Stimulated activated CD8-positive, alpha-beta memory T cell treated with anti-CD3 and anti-CD28 coated beads, Interleukin-7, amount 100 ng/mL, for 48 hours (primary cell): ENCODE results near the gene RBMS1.

ENCODE experiments used
- DNase-seq, 2 donors: peaks; one replicate each; pipeline ENCODE4 v3.0.0-alpha.2; 2020; ENCODE audit warnings: low read depth in 1 of 2; ENCODE audit errors: extremely low read depth in 1 of 2

RBMS1 gene

DNA sequence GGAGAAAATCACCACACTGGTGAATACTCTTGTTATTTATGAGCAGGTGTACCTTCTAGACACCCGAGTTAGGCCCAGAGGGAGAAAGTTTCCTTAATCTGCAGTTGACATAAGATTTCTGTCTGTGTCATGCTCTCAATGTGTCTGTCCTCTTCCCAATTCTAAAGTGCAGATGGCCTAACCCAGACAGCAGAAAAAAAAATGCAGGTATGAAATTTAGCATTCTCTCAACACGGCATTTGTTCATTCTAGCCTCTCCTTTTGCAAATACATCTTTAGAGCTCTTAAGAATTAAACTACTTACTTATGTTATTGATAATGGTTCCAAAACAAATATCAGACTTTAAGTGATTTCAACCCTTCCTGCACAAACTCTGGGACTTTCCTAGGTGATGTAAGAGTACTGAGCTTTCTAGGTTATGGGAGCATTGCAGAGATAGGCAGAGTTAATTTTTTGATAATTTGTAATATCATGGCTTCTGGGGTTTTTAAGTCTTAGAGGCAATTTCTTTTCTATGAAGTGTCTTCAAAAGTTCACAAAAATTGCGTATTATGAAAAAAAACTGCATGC lies 260.6 kb downstream of the RBMS1 start:
- DNase-seq: no peak

GRCh38 chr2:160229591-160229990 lies 264.0 kb downstream of the RBMS1 start:
- DNase-seq: no peak

DNA sequence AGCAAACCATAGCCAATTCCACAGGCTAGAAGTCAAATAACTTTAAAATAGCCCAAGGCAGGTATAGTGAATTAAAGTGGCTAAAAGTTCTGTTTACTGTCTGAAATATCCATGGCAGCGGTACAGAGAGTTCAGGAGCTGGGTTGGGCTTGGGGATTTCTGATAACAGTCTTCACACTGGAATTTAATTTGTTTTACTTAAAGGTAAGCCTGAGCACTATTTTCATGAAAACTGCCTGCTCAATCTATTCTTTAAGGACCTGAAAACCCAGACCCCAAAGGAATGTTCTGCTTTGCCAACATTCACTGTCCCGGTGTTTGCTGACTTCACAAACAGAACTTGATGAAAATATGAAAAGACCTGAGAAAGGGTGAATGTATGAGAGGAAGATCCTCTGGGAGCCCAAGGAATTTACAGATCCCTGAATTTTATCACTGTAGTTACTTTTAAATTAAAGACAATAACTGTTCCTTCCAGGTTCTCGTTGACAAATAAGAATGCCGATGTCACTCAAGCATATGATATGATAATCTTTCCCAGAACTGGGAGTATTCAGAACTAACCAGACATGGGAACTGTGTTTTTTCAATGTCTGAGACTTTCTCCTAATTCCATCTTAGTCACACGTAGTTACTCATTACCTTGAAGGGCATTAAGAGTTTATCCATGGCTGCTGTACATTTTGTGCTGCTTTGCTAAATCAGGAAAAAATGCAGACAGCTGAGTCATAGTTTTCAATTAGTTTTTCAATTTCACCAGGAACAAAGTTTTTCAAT lies 265.3 kb downstream of the RBMS1 start:
- DNase-seq: no peak

GRCh38 chr2:160227293-160227915 lies 266.2 kb downstream of the RBMS1 start:
- DNase-seq: no peak

GRCh38 chr2:160226367-160226766 lies 267.2 kb downstream of the RBMS1 start:
- no peak for DNase-seq

GRCh38 chr2:160225722-160226121 lies 267.9 kb downstream of the RBMS1 start:
- no peak for DNase-seq

GRCh38 chr2:160224507-160224906 lies 269.1 kb downstream of the RBMS1 start:
- no peak for DNase-seq

- DNase-seq: peak in 1 of 2 donors; percentile 26
Measured at GRCh38 chr2:160224060-160224459, 269.5 kb downstream of the RBMS1 start.

DNA sequence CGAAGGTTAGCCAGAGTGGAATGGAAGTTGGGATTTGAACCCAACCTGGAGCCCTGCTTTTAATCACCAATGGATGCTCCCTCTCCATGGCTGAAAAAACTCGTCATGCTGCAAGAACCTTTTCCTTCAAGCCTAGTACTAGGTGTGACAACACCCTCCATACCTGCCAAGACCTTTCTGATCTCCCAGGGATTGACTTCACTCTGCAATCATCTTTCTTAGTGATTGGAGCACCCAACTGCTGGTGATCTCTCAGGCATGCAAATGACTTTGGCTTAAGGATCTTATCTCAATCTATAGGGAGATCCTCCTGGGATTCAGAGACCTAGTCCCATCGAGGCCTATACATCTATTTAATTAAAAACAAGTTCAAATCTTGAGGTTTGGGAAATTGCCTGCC lies 270.0 kb downstream of the RBMS1 start:
- DNase-seq: no peak

DNA sequence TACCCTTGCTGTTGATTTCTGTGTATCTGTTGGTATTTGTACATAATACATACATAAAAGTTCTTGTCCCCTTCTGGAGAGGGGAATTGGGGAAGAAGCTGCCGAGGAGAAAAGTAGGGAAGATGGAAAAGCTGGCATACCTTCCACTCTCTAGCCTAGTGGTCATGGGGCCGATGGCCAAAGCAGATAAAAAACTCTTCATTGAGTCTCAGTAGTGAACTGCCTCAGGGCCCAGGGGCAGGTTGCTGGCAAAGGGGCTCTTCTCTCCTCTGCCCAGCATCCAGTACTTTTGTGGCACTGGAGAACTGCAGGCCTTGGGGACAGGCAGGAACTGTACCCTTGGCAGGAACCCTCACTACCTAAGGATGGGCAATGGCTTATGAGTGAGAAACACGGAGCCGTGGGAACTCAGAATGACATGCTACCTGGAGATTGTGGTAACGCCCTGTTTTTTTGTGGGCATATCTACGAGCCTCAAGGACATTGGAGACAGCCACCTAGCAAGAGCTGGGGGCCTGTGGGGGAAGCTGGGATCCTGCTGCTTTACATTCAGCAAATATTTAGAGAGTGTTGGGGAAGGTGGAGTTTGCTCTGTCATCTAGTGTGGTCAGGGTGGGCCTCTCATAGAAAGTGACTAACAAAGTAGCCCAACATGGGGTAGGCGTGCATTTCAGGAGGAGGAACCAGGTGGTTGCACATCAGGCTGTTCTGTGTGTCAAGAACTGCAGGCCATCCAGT lies 270.9 kb downstream of the RBMS1 start:
- no peak for DNase-seq
